ENCODE results near the gene PIP5KL1. TPM values are rescaled to one million over a fixed set of nuclear protein-coding genes. Genes with fewer than 3 reads are reported as not detected.

The PIP5KL1 gene
- total and polyA plus RNA-seq, 4 donors: 2.7 to 19.1 (median 11.9) TPM

DNA sequence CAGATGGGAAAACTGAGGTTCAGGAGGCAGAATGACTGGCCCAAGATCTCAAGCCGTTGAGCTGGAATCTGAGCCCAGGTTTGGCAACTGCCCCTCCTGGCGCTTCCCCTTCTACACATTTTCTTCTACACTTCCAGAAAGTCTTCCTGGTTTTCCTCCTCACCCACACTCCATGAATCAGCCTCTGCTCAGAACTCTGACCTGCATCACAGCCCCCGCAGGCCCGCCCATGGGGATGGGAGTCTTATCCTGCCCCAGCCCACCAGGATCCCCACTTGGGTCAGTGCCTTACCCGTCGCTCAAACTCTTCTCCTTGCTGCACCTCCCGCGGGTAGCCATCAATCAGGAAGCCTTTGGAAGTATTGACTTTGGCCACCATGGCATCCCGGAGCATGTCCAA is 59.0 kb downstream of the PIP5KL1 start:
- DNase-seq (ENCODE audit: low read depth in 4 of 6, low spot score in 6 of 6): no peak
- no peaks in the 10 kb centered on the region for H3K9me3 ChIP-seq (ENCODE audit: control insufficient read depth, insufficient read depth, low read length)
- WGBS (ENCODE audit: insufficient coverage): 74% methylated on average over 9 of the region's 9 CpGs
- no peaks in the 10 kb centered on the region for H3K27me3 ChIP-seq (ENCODE audit: control insufficient read depth, insufficient read depth, low read length)
- H3K36me3 ChIP-seq (ENCODE audit: control insufficient read depth, insufficient read depth, low read length): peaks cover 96% of the 10 kb centered on the region
- H3K27ac ChIP-seq (ENCODE audit: low read depth, low read length): no peak overlapping the region
- H3K4me1 ChIP-seq (ENCODE audit: control insufficient read depth, insufficient read depth, low read length): peaks cover 73% of the 10 kb centered on the region
- no peak overlapping the region for H3K4me3 ChIP-seq (ENCODE audit: low read depth, low read length)

DNA sequence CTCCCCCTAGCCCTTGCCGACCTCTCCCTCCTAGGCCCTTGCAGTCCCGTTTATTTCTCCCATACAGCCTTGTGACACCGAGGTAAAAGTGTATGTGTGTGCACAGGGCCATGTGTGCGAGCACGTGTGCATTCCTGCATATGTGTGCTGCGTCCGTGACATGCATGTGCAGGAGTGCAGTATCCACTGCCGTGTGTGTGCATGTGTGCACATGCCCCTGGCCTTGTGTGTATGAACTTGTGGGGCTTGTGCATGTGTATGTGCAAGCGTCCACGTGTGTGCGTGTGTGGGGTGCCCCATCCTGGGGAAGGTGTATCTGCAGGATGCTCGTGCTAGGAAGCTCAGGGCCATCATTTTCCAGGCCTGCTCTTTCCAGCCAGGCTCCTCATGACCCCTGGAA is 59.7 kb downstream of the PIP5KL1 start:
- 93% methylated on average over 11 of the region's 12 CpGs for WGBS (ENCODE audit: insufficient coverage)
- no peaks in the 10 kb centered on the region for H3K9me3 ChIP-seq (ENCODE audit: control insufficient read depth, insufficient read depth, low read length)
- H3K4me3 ChIP-seq (ENCODE audit: low read depth, low read length): no peak overlapping the region
- no peaks in the 10 kb centered on the region for H3K27me3 ChIP-seq (ENCODE audit: control insufficient read depth, insufficient read depth, low read length)
- peaks cover 97% of the 10 kb centered on the region for H3K36me3 ChIP-seq (ENCODE audit: control insufficient read depth, insufficient read depth, low read length)
- DNase-seq (ENCODE audit: low read depth in 4 of 6, low spot score in 6 of 6): no peak
- H3K4me1 ChIP-seq (ENCODE audit: control insufficient read depth, insufficient read depth, low read length): peaks cover 67% of the 10 kb centered on the region
- no peak overlapping the region for H3K27ac ChIP-seq (ENCODE audit: low read depth, low read length)

Other genes with a start within 250 kb of the PIP5KL1 start
- gene CFAP157, start 223.8 kb downstream of the PIP5KL1 start, total RNA-seq: 10 to 100 TPM in 1 of 2 donors, 1 to 10 TPM in 1; 1.1 to 22.6 TPM
- gene CFAP157, start 223.8 kb downstream of the PIP5KL1 start, polyA plus RNA-seq (ENCODE audit: insufficient read length in 2 of 2): 10 to 100 TPM; 27.6 to 28.0 TPM
- 10 to 100 TPM; 11.7 to 19.0 TPM for gene PTRH1, start 215.1 kb downstream of the PIP5KL1 start, total RNA-seq
- gene PTRH1, start 215.1 kb downstream of the PIP5KL1 start, polyA plus RNA-seq (ENCODE audit: insufficient read length in 2 of 2): 10 to 100 TPM; 14.8 to 17.1 TPM
- under 1 TPM in 1 of 2 donors, not detected in 1; 0.61 TPM for gene TTC16, start 214.7 kb downstream of the PIP5KL1 start, total RNA-seq
- gene TTC16, start 214.7 kb downstream of the PIP5KL1 start, polyA plus RNA-seq (ENCODE audit: insufficient read length in 2 of 2): under 1 TPM; 0.38 to 0.63 TPM
- 1 to 10 TPM; 6.2 to 7.7 TPM for gene TOR2A, start 195.5 kb downstream of the PIP5KL1 start, total RNA-seq
- 10 to 100 TPM; 21.8 to 23.5 TPM for gene TOR2A, start 195.5 kb downstream of the PIP5KL1 start, polyA plus RNA-seq (ENCODE audit: insufficient read length in 2 of 2)
- gene SH2D3C, start 152.1 kb downstream of the PIP5KL1 start, total RNA-seq: 10 to 100 TPM in 1 of 2 donors, 1 to 10 TPM in 1; 9.4 to 11.6 TPM
- gene SH2D3C, start 152.1 kb downstream of the PIP5KL1 start, polyA plus RNA-seq (ENCODE audit: insufficient read length in 2 of 2): 10 to 100 TPM; 23.8 to 29.4 TPM
- gene CDK9, start 144.7 kb downstream of the PIP5KL1 start, total RNA-seq: 10 to 100 TPM; 39.8 to 59.7 TPM
- gene CDK9, start 144.7 kb downstream of the PIP5KL1 start, polyA plus RNA-seq (ENCODE audit: insufficient read length in 2 of 2): 100 to 1,000 TPM; 119 to 148 TPM
- 10 to 100 TPM; 17.8 to 33.7 TPM for gene FPGS, start 127.9 kb downstream of the PIP5KL1 start, total RNA-seq
- 10 to 100 TPM; 42.2 to 50.1 TPM for gene FPGS, start 127.9 kb downstream of the PIP5KL1 start, polyA plus RNA-seq (ENCODE audit: insufficient read length in 2 of 2)
- 10 to 100 TPM in 1 of 2 donors, 1 to 10 TPM in 1; 6.3 to 14.5 TPM for gene ENG, start 76.1 kb downstream of the PIP5KL1 start, total RNA-seq
- gene ENG, start 76.1 kb downstream of the PIP5KL1 start, polyA plus RNA-seq (ENCODE audit: insufficient read length in 2 of 2): 10 to 100 TPM; 44.6 to 46.9 TPM
- 100 to 1,000 TPM in 1 of 2 donors, 10 to 100 TPM in 1; 48.0 to 240 TPM for gene AK1, start 53.1 kb downstream of the PIP5KL1 start, total RNA-seq
- gene AK1, start 53.1 kb downstream of the PIP5KL1 start, polyA plus RNA-seq (ENCODE audit: insufficient read length in 2 of 2): 100 to 1,000 TPM; 270 to 297 TPM
- gene ST6GALNAC6, start 31.2 kb downstream of the PIP5KL1 start, total RNA-seq: 10 to 100 TPM; 24.6 to 58.8 TPM
- 10 to 100 TPM; 68.1 to 68.9 TPM for gene ST6GALNAC6, start 31.2 kb downstream of the PIP5KL1 start, polyA plus RNA-seq (ENCODE audit: insufficient read length in 2 of 2)
- gene ST6GALNAC4, start 13.7 kb downstream of the PIP5KL1 start, total RNA-seq: 10 to 100 TPM in 1 of 2 donors, 1 to 10 TPM in 1; 8.0 to 19.7 TPM
- gene ST6GALNAC4, start 13.7 kb downstream of the PIP5KL1 start, polyA plus RNA-seq (ENCODE audit: insufficient read length in 2 of 2): 10 to 100 TPM; 19.4 to 20.2 TPM
- gene DPM2, start 7.1 kb upstream of the PIP5KL1 start, total RNA-seq: 10 to 100 TPM; 13.9 to 35.3 TPM
- gene DPM2, start 7.1 kb upstream of the PIP5KL1 start, polyA plus RNA-seq (ENCODE audit: insufficient read length in 2 of 2): 10 to 100 TPM; 59.2 to 64.0 TPM
- 10 to 100 TPM; 15.2 to 27.7 TPM for gene EEIG1, start 50.2 kb upstream of the PIP5KL1 start, total RNA-seq
- gene EEIG1, start 50.2 kb upstream of the PIP5KL1 start, polyA plus RNA-seq (ENCODE audit: insufficient read length in 2 of 2): 10 to 100 TPM; 71.2 to 96.3 TPM
- gene NAIF1, start 136.5 kb upstream of the PIP5KL1 start, total RNA-seq: 10 to 100 TPM in 1 of 2 donors, 1 to 10 TPM in 1; 7.2 to 11.1 TPM
- 10 to 100 TPM; 11.0 to 13.3 TPM for gene NAIF1, start 136.5 kb upstream of the PIP5KL1 start, polyA plus RNA-seq (ENCODE audit: insufficient read length in 2 of 2)
- 10 to 100 TPM; 28.2 to 34.5 TPM for gene SLC25A25, start 137.5 kb upstream of the PIP5KL1 start, total RNA-seq
- gene SLC25A25, start 137.5 kb upstream of the PIP5KL1 start, polyA plus RNA-seq (ENCODE audit: insufficient read length in 2 of 2): 10 to 100 TPM; 39.0 to 47.7 TPM
- 10 to 100 TPM; 39.1 to 47.4 TPM for gene PTGES2, start 197.0 kb upstream of the PIP5KL1 start, total RNA-seq
- gene PTGES2, start 197.0 kb upstream of the PIP5KL1 start, polyA plus RNA-seq (ENCODE audit: insufficient read length in 2 of 2): 10 to 100 TPM; 78.4 to 88.9 TPM
- 10 to 100 TPM in 1 of 2 donors, under 1 TPM in 1; 0.28 to 14.1 TPM for gene LCN2, start 218.7 kb upstream of the PIP5KL1 start, total RNA-seq
- gene LCN2, start 218.7 kb upstream of the PIP5KL1 start, polyA plus RNA-seq (ENCODE audit: insufficient read length in 2 of 2): under 1 TPM in 1 of 2 donors, not detected in 1; 0.29 TPM
- gene BBLN, start 229.5 kb upstream of the PIP5KL1 start, total RNA-seq: 100 to 1,000 TPM in 1 of 2 donors, 10 to 100 TPM in 1; 35.6 to 144 TPM
- gene BBLN, start 229.5 kb upstream of the PIP5KL1 start, polyA plus RNA-seq (ENCODE audit: insufficient read length in 2 of 2): 100 to 1,000 TPM; 203 to 210 TPM

All from spinal cord (tissue), 10 donors.